HepG2 (cell line): ENCODE measurements around the gene OR1F1. TPM values are rescaled to one million over a fixed set of nuclear protein-coding genes. Genes with fewer than 3 reads are reported as not detected.

Experiments
- ELF3 ChIP-seq: IDR thresholded peaks from 2 replicates; pipeline ENCODE4 v1.6.1; 2016; ENCODE audit warnings: missing genetic modification reagents, missing compliant biosample characterization
- FOXJ3 ChIP-seq: sonication (generic); formaldehyde crosslinking; IDR thresholded peaks from 2 replicates; pipeline ENCODE4 v1.4.0; 2020; ENCODE audit warnings: missing genetic modification reagents, mild to moderate bottlenecking, borderline replicate concordance
- FOXO1 ChIP-seq: sonication (generic); formaldehyde crosslinking; IDR thresholded peaks from 2 replicates; pipeline ENCODE4 v1.4.0; 2020; ENCODE audit warnings: missing genetic modification reagents
- GLMP ChIP-seq: sonication (generic); formaldehyde crosslinking; IDR thresholded peaks from 2 replicates; pipeline ENCODE4 v1.9.0; 2021; ENCODE audit warnings: missing genetic modification reagents, mild to moderate bottlenecking, borderline replicate concordance
- JUN ChIP-seq: sonication (generic); formaldehyde crosslinking; IDR thresholded peaks from 2 replicates; pipeline ENCODE4 v1.4.0; 2020; ENCODE audit warnings: mild to moderate bottlenecking, missing genetic modification reagents
- MLX ChIP-seq: IDR thresholded peaks from 2 replicates; pipeline ENCODE4 v1.6.1; 2016
- MYNN ChIP-seq: sonication (generic); formaldehyde crosslinking; IDR thresholded peaks from 2 replicates; pipeline ENCODE4 v1.4.0; 2020; ENCODE audit warnings: mild to moderate bottlenecking, low read depth, missing genetic modification reagents
- SNAPC5 ChIP-seq: sonication (generic); formaldehyde crosslinking; IDR thresholded peaks from 2 replicates; pipeline ENCODE4 v1.8.1; 2023; ENCODE audit warnings: mild to moderate bottlenecking, missing genetic modification reagents, borderline replicate concordance
- TOPORS ChIP-seq: sonication (generic); formaldehyde crosslinking; IDR thresholded peaks from 2 replicates; pipeline ENCODE4 v1.8.0; 2023; ENCODE audit warnings: mild to moderate bottlenecking, missing genetic modification reagents
- ZFP90 ChIP-seq: sonication (generic); formaldehyde crosslinking; IDR thresholded peaks from 2 replicates; pipeline ENCODE4 v1.8.0; 2022; ENCODE audit warnings: missing genetic modification reagents, mild to moderate bottlenecking, inconsistent platforms, borderline replicate concordance
- ZNF569 ChIP-seq: sonication (generic); formaldehyde crosslinking; IDR thresholded peaks from 2 replicates; pipeline ENCODE4 v1.5.0; 2020; ENCODE audit warnings: mild to moderate bottlenecking, missing genetic modification reagents, moderate library complexity, borderline replicate concordance
- ZNF589 ChIP-seq: sonication (generic); formaldehyde crosslinking; conservative IDR thresholded peaks from 2 replicates; pipeline ENCODE4 v1.8.0; 2022; ENCODE audit warnings: mild to moderate bottlenecking, moderate library complexity, missing genetic modification reagents
- ZNF724P ChIP-seq: sonication (generic); formaldehyde crosslinking; IDR thresholded peaks from 2 replicates; pipeline ENCODE4 v1.8.0; 2022; ENCODE audit warnings: missing genetic modification reagents, borderline replicate concordance
- ZNF879 ChIP-seq: sonication (generic); formaldehyde crosslinking; IDR thresholded peaks from 2 replicates; pipeline ENCODE4 v1.8.1; 2023; ENCODE audit warnings: missing genetic modification reagents
- ZSCAN21 ChIP-seq: sonication (generic); formaldehyde crosslinking; IDR thresholded peaks from 2 replicates; pipeline ENCODE4 v1.8.0; 2022; ENCODE audit warnings: mild to moderate bottlenecking, missing genetic modification reagents, moderate library complexity, borderline replicate concordance
- polyA plus RNA-seq, 8 experiments: library from polyadenylated mRNA; depleted of rRNA in 3 of 8; stranded (reverse) in 7 of 8; unstranded in 1 of 8; fragments of >200 nt; fragmentation: Illumina TruSeq in 4 of 8; extraction: Trizol in 4 of 8; gene quantifications; 2 replicates each; pipeline versions ENCODE4 v1.2.1 to v1.2.3, GENCODE V29; 2011 to 2016; ENCODE audit warnings: low read depth in 4 of 8, missing spikeins in 1 of 8, mixed read lengths in 1 of 8; ENCODE audit not compliant: insufficient read depth in 1 of 8
- total RNA-seq, 5 experiments: library from RNA; depleted of rRNA; stranded (reverse); fragments of >200 nt; fragmentation: Illumina TruSeq; extraction: Trizol; gene quantifications; 2 replicates each; pipeline ENCODE4 v1.2.3, GENCODE V29; 2016; ENCODE audit warnings: low read depth in 1 of 5
- TF ChIP-seq, protein P1 (sequence below): sonication (generic); formaldehyde crosslinking; IDR thresholded peaks from 2 replicates; pipeline ENCODE4 v1.9.0; 2021; ENCODE audit warnings: missing genetic modification reagents, borderline replicate concordance
- TF ChIP-seq, protein P2 (sequence below): sonication (generic); formaldehyde crosslinking; IDR thresholded peaks from 2 replicates; pipeline ENCODE4 v1.4.0; 2020; ENCODE audit warnings: missing genetic modification reagents
- TF ChIP-seq, protein P3 (sequence below): sonication (generic); formaldehyde crosslinking; IDR thresholded peaks from 2 replicates; pipeline ENCODE4 v1.4.0; 2020; ENCODE audit warnings: missing genetic modification reagents

The OR1F1 gene
- total and polyA plus RNA-seq, 2 of the 13 experiments (the other 11 are each of a cell fraction or from before 2014, with no cell fraction given): 0.90 TPM; not detected in 1

DNA sequence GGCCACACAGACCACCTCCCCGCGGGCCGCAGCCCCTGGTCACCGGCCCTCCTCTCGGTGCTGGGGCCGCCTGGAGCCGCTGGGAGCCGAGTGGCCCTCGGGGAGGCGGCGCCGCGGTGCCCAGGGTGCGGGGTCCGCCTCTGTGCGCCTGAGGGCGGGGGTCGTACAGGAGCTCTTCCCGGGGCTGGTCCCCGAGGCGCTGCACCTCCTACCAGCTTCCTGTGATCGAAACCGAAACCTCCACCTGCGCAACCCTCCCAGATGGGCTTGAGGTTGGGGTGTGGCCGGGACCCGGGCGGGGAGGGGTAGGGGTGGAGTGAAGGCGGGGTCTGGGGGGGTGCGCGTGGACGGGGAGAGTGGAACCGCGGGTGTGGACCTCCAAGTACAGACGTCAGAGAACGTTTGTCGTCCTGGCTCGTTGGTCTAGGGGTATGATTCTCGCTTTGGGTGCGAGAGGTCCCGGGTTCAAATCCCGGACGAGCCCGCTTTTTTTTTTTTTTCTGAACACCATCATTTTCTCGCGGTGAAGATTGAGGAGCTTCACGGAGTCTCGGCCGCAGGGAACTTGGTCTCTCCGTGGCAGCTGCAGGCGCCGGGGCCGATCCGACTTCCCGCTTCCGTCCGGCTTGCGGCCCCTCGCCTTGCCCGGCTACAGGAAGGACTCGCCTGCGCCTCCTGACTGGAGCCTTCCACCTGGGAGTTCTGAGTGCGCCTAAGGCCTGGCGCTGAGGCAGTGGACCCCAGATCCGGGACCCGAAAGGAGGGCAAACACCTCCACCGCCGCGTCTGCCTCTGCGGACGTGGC, 29.3 kb upstream of the OR1F1 start (continued):
- TF ChIP-seq, protein P1, sequence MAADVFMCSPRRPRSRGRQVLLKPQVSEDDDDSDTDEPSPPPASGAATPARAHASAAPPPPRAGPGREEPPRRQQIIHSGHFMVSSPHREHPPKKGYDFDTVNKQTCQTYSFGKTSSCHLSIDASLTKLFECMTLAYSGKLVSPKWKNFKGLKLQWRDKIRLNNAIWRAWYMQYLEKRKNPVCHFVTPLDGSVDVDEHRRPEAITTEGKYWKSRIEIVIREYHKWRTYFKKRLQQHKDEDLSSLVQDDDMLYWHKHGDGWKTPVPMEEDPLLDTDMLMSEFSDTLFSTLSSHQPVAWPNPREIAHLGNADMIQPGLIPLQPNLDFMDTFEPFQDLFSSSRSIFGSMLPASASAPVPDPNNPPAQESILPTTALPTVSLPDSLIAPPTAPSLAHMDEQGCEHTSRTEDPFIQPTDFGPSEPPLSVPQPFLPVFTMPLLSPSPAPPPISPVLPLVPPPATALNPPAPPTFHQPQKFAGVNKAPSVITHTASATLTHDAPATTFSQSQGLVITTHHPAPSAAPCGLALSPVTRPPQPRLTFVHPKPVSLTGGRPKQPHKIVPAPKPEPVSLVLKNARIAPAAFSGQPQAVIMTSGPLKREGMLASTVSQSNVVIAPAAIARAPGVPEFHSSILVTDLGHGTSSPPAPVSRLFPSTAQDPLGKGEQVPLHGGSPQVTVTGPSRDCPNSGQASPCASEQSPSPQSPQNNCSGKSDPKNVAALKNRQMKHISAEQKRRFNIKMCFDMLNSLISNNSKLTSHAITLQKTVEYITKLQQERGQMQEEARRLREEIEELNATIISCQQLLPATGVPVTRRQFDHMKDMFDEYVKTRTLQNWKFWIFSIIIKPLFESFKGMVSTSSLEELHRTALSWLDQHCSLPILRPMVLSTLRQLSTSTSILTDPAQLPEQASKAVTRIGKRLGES (CRISPR knock-in tag): no peak
- TF ChIP-seq FOXJ3 (CRISPR knock-in tag): no peak
- TF ChIP-seq, protein P2, sequence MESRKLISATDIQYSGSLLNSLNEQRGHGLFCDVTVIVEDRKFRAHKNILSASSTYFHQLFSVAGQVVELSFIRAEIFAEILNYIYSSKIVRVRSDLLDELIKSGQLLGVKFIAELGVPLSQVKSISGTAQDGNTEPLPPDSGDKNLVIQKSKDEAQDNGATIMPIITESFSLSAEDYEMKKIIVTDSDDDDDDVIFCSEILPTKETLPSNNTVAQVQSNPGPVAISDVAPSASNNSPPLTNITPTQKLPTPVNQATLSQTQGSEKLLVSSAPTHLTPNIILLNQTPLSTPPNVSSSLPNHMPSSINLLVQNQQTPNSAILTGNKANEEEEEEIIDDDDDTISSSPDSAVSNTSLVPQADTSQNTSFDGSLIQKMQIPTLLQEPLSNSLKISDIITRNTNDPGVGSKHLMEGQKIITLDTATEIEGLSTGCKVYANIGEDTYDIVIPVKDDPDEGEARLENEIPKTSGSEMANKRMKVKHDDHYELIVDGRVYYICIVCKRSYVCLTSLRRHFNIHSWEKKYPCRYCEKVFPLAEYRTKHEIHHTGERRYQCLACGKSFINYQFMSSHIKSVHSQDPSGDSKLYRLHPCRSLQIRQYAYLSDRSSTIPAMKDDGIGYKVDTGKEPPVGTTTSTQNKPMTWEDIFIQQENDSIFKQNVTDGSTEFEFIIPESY (CRISPR knock-in tag): peak; percentile 81
- no peak for TF ChIP-seq TOPORS (CRISPR knock-in tag)
- no peak for TF ChIP-seq MLX (CRISPR knock-in tag)
- TF ChIP-seq ZFP90 (CRISPR knock-in tag): no peak
- TF ChIP-seq ELF3 (CRISPR knock-in tag): no peak
- no peak; the same call in 1 of the 2 replicates for TF ChIP-seq ZSCAN21 (CRISPR knock-in tag)
- TF ChIP-seq JUN: no peak
- no peak for TF ChIP-seq MYNN (CRISPR knock-in tag)
- TF ChIP-seq FOXO1 (CRISPR knock-in tag): no peak
- TF ChIP-seq GLMP (CRISPR knock-in tag): no peak
- no peak for TF ChIP-seq ZNF724P
- no peak for TF ChIP-seq ZNF589 (CRISPR knock-in tag)
- TF ChIP-seq, protein P3, sequence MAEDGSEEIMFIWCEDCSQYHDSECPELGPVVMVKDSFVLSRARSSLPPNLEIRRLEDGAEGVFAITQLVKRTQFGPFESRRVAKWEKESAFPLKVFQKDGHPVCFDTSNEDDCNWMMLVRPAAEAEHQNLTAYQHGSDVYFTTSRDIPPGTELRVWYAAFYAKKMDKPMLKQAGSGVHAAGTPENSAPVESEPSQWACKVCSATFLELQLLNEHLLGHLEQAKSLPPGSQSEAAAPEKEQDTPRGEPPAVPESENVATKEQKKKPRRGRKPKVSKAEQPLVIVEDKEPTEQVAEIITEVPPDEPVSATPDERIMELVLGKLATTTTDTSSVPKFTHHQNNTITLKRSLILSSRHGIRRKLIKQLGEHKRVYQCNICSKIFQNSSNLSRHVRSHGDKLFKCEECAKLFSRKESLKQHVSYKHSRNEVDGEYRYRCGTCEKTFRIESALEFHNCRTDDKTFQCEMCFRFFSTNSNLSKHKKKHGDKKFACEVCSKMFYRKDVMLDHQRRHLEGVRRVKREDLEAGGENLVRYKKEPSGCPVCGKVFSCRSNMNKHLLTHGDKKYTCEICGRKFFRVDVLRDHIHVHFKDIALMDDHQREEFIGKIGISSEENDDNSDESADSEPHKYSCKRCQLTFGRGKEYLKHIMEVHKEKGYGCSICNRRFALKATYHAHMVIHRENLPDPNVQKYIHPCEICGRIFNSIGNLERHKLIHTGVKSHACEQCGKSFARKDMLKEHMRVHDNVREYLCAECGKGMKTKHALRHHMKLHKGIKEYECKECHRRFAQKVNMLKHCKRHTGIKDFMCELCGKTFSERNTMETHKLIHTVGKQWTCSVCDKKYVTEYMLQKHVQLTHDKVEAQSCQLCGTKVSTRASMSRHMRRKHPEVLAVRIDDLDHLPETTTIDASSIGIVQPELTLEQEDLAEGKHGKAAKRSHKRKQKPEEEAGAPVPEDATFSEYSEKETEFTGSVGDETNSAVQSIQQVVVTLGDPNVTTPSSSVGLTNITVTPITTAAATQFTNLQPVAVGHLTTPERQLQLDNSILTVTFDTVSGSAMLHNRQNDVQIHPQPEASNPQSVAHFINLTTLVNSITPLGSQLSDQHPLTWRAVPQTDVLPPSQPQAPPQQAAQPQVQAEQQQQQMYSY (CRISPR knock-in tag): no peak
- no peak for TF ChIP-seq ZNF569 (CRISPR knock-in tag)
- no peak for TF ChIP-seq ZNF879 (CRISPR knock-in tag)
- no peak for TF ChIP-seq SNAPC5
